AG04449 (cell line): ENCODE data around the gene SRPRB.

Experiments
- CTCF ChIA-PET: fragments of 350-600 bp; formaldehyde crosslinking; extraction: SDS; loops from one replicate; lab custom pipeline; 2021; ENCODE audit warnings: antibody characterized with exemption; lab: Yijun Ruan, JAX
- POLR2A ChIA-PET: fragments of 400-600, 350-600 bp; formaldehyde crosslinking; extraction: SDS; loops from one replicate; lab custom pipeline; 2020; ENCODE audit warnings: antibody characterized with exemption, inconsistent platforms; lab: Yijun Ruan, JAX
- DNase-seq: peaks from one replicate; pipeline ENCODE4 v3.0.0-alpha.2; 2010; ENCODE audit warnings: low read depth, low spot score
- H3K4me3 ChIP-seq: 2 replicates; pipeline ENCODE4 v1.5.1; 2011; ENCODE audit warnings: low read depth, mild to moderate bottlenecking, control low read depth, low read length
- TF ChIP-seq, protein P1 (sequence below): IDR thresholded peaks from one replicate; pipeline ENCODE4 v1.5.1; 2011; ENCODE audit warnings: mild to moderate bottlenecking, moderate library complexity, low read length, control low read depth, inconsistent platforms; ENCODE audit not compliant: insufficient read depth; ENCODE audit errors: missing control alignments

Gene SRPRB

DNA sequence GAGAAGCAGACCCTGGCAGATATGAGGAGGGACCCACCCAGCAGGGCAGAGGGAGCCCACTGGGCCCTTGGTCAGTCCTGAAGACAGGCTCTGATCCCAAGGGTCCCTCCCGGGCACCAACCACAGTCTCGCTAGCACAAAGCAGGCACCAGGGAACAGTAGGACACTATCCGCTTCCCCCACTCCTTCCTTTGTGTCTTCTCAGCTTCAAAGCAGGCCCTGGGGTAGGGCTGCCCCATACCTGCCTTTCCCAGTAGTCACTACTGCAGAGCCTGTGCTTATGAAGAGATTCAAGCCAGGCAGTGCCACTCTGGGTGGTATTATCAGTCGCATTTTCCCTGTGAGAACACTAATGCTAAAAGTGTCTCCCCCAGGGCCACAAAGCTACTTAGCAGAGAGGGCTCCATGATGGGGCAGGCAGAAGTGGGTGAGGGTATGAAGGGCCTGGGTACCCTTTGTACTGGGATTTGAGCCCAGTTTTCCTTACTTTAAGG is 32.7 kb downstream of the SRPRB start:
- ChIA-PET CTCF (no interaction called here), POLR2A (no interaction called here)
- H3K4me3 ChIP-seq: no peak overlapping the region
- no peak for DNase-seq
- TF ChIP-seq, protein P1, sequence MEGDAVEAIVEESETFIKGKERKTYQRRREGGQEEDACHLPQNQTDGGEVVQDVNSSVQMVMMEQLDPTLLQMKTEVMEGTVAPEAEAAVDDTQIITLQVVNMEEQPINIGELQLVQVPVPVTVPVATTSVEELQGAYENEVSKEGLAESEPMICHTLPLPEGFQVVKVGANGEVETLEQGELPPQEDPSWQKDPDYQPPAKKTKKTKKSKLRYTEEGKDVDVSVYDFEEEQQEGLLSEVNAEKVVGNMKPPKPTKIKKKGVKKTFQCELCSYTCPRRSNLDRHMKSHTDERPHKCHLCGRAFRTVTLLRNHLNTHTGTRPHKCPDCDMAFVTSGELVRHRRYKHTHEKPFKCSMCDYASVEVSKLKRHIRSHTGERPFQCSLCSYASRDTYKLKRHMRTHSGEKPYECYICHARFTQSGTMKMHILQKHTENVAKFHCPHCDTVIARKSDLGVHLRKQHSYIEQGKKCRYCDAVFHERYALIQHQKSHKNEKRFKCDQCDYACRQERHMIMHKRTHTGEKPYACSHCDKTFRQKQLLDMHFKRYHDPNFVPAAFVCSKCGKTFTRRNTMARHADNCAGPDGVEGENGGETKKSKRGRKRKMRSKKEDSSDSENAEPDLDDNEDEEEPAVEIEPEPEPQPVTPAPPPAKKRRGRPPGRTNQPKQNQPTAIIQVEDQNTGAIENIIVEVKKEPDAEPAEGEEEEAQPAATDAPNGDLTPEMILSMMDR: no peak

GRCh38 chr3:133838916-133839800 is 33.5 kb downstream of the SRPRB start:
- TF ChIP-seq, protein P1: no peak
- ChIA-PET CTCF (no interaction called here), POLR2A (no interaction called here)
- DNase-seq: no peak
- H3K4me3 ChIP-seq: no peak overlapping the region

DNA sequence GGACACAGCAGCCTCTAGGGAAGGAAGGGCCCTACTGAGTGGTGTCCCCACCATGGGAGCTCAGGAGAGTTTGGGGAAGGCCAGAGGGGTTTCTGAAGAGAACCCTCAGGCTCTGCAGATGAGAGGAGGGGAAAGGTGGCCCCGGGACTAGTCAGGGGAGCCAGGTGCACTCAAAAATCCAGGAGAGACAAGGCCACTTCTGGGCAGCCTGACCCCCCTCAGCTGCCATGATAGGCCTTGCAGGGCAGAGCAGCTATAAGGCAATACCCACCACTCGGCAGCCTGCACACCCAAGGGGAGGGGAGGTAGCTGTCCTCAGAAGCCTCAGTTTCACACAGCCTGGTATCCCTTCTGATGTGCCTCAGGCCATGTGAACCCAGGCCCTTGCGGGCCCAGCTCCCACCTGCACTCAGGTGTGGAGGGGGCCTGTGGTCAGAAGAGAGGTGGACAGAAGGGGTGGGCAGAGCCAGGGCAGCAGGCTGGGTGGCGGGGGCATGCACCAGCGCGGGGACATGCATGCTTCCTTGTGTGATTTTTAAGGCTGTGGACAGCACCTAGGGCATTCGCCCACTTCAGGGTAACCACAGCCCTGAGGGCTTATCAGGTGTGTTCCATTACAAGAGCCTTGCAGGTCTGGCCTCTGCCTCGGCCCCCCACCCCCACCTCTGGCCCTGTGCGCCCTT is 34.6 kb downstream of the SRPRB start:
- ChIA-PET CTCF (no interaction called here), POLR2A (no interaction called here)
- H3K4me3 ChIP-seq: no peak overlapping the region
- TF ChIP-seq, protein P1: no peak
- no peak for DNase-seq

- DNase-seq: no peak
- ChIA-PET CTCF (no interaction called here), POLR2A (no interaction called here)
- TF ChIP-seq, protein P1: no peak
- no peak overlapping the region for H3K4me3 ChIP-seq
Measured at GRCh38 chr3:133840767-133841166, 35.2 kb downstream of the SRPRB start.

- no peak overlapping the region for H3K4me3 ChIP-seq
- no peak for DNase-seq
- TF ChIP-seq, protein P1: no peak
- CTCF ChIA-PET: no interaction called here
- POLR2A ChIA-PET: no interaction called here
Measured at GRCh38 chr3:133841196-133841595, 35.6 kb downstream of the SRPRB start.

DNA sequence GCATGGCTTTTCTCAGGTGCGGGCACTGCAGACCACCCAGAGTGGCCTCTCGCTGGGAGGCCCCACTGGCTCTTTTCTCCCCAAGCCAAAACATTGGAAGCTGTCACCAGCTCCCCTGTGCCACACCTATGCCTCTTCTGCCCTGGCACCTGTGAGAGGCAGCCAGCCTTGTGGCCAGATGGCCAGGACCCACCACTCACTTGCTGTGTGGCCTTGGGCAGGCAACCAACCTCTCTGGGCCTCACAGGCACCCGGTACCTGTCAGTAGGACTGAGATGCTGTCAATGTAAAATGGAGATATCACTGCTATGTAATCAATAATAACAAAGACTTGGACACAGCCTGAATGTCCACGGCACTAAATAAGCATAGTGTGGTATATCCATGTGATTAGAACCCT is 36.5 kb downstream of the SRPRB start:
- ChIA-PET CTCF (no interaction called here), POLR2A (no interaction called here)
- TF ChIP-seq, protein P1: no peak
- H3K4me3 ChIP-seq: no peak overlapping the region
- DNase-seq: no peak
